Right lobe of liver (tissue), 6 donors: ENCODE measurements around the gene LANCL3. TPM values are rescaled to one million over a fixed set of nuclear protein-coding genes. Genes with fewer than 3 reads are reported as not detected.

Source experiments
- ATAC-seq, 4 donors: fragments of 200-7000 bp; cut with Tn5 transposase; one replicate each; pipeline ENCODE4 v1.9.1; 2020; ENCODE audit warnings: mild to moderate bottlenecking in 4 of 4, moderate library complexity in 4 of 4
- DNase-seq, 3 donors: peaks; one replicate each; pipeline ENCODE4 v3.0.0-alpha.2; 2020
- H3K27ac ChIP-seq, 3 donors: fragments of 200-600 bp; one replicate each; pipeline ENCODE4 v1.8.0; 2022
- H3K27me3 ChIP-seq, 2 donors: fragments of 200-600 bp; one replicate each; pipeline ENCODE4 v1.8.0; 2022
- H3K36me3 ChIP-seq, 4 donors: fragments of 200-600 bp; sonication (generic) in 1 of 4; one replicate each; pipeline versions ENCODE4 v1.5.1 to v1.8.0; 2017 to 2022; ENCODE audit warnings: control low read depth in 1 of 4
- H3K4me1 ChIP-seq, 4 donors: fragments of 200-600 bp; sonication (generic) in 1 of 4; one replicate each; pipeline versions ENCODE4 v1.5.1 to v1.8.0; 2017 to 2022; ENCODE audit warnings: control low read depth in 1 of 4
- H3K4me3 ChIP-seq, 3 donors: fragments of 200-600 bp; one replicate each; pipeline ENCODE4 v1.8.0; 2022
- H3K9me3 ChIP-seq, 4 donors: fragments of 200-600 bp; sonication (generic) in 1 of 4; one replicate each; pipeline versions ENCODE4 v1.5.1 to v1.8.0; 2017 to 2022; ENCODE audit warnings: control low read depth in 1 of 4
- CTCF ChIP-seq, 4 donors: fragments of 200-600 bp in 3 of 4; fragments of 450-650 bp in 1 of 4; IDR thresholded peaks; one replicate each; pipeline versions ENCODE4 v1.5.1 to v1.8.0; 2016 to 2022; ENCODE audit warnings: antibody characterized with exemption in 4 of 4, mild to moderate bottlenecking in 2 of 4
- POLR2A ChIP-seq: fragments of 450-650 bp; IDR thresholded peaks from one replicate; pipeline ENCODE4 v1.6.1; 2017; ENCODE audit warnings: antibody characterized with exemption, mild to moderate bottlenecking
- WGBS: methylation state at CpG from one replicate; pipeline ENCODE4 v1.1.6; 2018; ENCODE audit warnings: low coverage, low lambda C conversion rate; ENCODE audit not compliant: insufficient coverage; ENCODE audit errors: missing lambda C conversion rate; 5-methylcytosine and 5-hydroxymethylcytosine counted together
- intact Hi-C, 2 donors: fragments of 100-400 bp; cut with DNase I; formaldehyde crosslinking; loops; one replicate each; pipeline versions ENCODE4 v1.11.2 to v1.14.1; 2022
- total RNA-seq, 6 experiments: library from RNA; depleted of rRNA in 2 of 6; stranded (reverse); fragments of >200 nt in 2 of 6; fragmentation: NEBNext Ultra II Directional in 3 of 6; extraction: Animal tissue kit (Norgen Biotek cat#: 25700) in 3 of 6; gene quantifications; one replicate each; pipeline versions ENCODE4 v1.1.0 to v1.2.4, GENCODE V29; 2016 to 2023
- donor health status: DM: no; HTN: yes; CAD: no.
- donor health status: DM: no; HTN: no; CAD: no.
- donor health status: DM: no; HTN: no; CAD: no.
- donor health status: DM: no; HTN: yes; CAD: no.
- donor health status: DM: no; HTN: yes; CAD: no.

LANCL3 gene
- total RNA-seq, 6 experiments from 2014 or later, result 0.02 to 0.10 (median 0.07) TPM; not detected in 3

- TF ChIP-seq POLR2A (no peak), CTCF (IDR thresholded peaks at IDR 0.05) (no peak)
Measured at GRCh38 chrX:37712458-37712857, 141.0 kb downstream of the LANCL3 start.

GRCh38 chrX:37714479-37714878, 143.0 kb downstream of the LANCL3 start:
- no peak for TF ChIP-seq POLR2A
- no peak for TF ChIP-seq CTCF (IDR thresholded peaks at IDR 0.05)
- peaks cover 0 to 5% (median 0%) of the 10 kb centered on the region in 4 donors for H3K4me1 ChIP-seq
- ATAC-seq (no peak), DNase-seq (no peak)
- intact Hi-C loops, result no loop called here
- H3K27ac ChIP-seq, result no peak overlapping the region
- H3K9me3 ChIP-seq, result no peaks in the 10 kb centered on the region
- 81% methylated on average over 2 of the region's 2 CpGs for WGBS
- no peaks in the 10 kb centered on the region for H3K36me3 ChIP-seq
- H3K27me3 ChIP-seq, result no peaks in the 10 kb centered on the region
- no peak overlapping the region for H3K4me3 ChIP-seq

More at GRCh38 chrX:37712458-37712857, 141.0 kb downstream of the LANCL3 start:
- peak overlapping the region in 2 of 3 donors; percentile 2 to 22 for H3K27ac ChIP-seq
- ATAC-seq, result peak; percentile 34 to 89 (median 54)
- DNase-seq, result no peak
- H3K9me3 ChIP-seq, result no peaks in the 10 kb centered on the region
- 28% methylated on average over 3 of the region's 3 CpGs for WGBS
- intact Hi-C loops, result no loop called here
- H3K4me3 ChIP-seq, result no peak overlapping the region
- H3K27me3 ChIP-seq, result no peaks in the 10 kb centered on the region
- no peaks in the 10 kb centered on the region for H3K36me3 ChIP-seq
- H3K4me1 ChIP-seq, result peaks cover 0 to 5% (median 0%) of the 10 kb centered on the region in 4 donors

DNA sequence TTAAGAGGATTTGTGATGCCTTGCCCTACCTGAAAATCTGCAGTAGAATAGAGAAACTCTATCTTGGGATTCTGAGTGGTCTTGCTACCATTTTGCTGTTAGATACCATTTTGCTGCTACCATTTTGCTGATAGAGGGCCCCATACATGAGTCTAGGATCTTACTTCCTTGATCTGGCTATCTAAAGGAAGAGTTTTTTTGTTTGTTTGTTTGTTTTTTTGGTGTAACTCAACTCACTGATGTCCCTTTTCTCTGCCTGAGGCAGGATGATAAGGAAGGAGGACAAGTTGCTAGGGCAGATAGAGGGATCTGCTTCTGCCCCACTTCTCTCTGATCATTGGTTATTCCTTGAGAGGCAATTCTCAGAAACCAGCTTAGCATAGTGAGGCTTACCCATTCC, 145.1 kb downstream of the LANCL3 start:
- Histone ChIP-seq H3K27ac (no peak overlapping the region), H3K36me3 (no peaks in the 10 kb centered on the region), H3K27me3 (no peaks in the 10 kb centered on the region), H3K4me3 (no peak overlapping the region), H3K4me1 (peaks cover 0 to 4% (median 0%) of the 10 kb centered on the region in 4 donors), H3K9me3 (no peaks in the 10 kb centered on the region)
- TF ChIP-seq CTCF (IDR thresholded peaks at IDR 0.05) (no peak), POLR2A (no peak)
- ATAC-seq, result no peak
- DNase-seq, result no peak
- intact Hi-C loops, result no loop called here

DNA sequence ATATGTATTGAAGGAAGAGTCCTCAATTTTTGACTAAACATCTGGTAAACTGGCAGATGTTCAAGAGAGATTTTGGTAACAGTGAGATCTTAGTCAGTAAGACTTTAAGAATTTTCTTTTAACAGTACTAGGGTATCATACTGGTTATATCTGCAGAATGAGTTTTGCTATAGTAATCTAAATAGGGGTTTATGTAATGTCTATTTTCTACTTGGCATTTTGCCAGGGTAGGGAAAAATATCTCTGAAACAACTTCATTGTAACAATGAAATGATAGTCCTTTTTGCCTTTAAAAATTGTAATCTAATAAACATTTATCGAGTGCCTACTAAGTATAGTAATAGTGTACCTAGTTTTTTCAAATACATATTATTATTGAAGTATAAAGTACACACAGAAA, 146.2 kb downstream of the LANCL3 start:
- ATAC-seq (no peak), DNase-seq (no peak)
- no peak overlapping the region for H3K4me3 ChIP-seq
- H3K36me3 ChIP-seq, result no peaks in the 10 kb centered on the region
- H3K27ac ChIP-seq, result no peak overlapping the region
- TF ChIP-seq POLR2A (no peak), CTCF (IDR thresholded peaks at IDR 0.05) (no peak)
- H3K4me1 ChIP-seq, result no peaks in the 10 kb centered on the region
- H3K27me3 ChIP-seq, result no peaks in the 10 kb centered on the region
- no peaks in the 10 kb centered on the region for H3K9me3 ChIP-seq
- WGBS, result 23% methylated on average over 1 of the region's 1 CpG
- intact Hi-C loops, result no loop called here

DNA sequence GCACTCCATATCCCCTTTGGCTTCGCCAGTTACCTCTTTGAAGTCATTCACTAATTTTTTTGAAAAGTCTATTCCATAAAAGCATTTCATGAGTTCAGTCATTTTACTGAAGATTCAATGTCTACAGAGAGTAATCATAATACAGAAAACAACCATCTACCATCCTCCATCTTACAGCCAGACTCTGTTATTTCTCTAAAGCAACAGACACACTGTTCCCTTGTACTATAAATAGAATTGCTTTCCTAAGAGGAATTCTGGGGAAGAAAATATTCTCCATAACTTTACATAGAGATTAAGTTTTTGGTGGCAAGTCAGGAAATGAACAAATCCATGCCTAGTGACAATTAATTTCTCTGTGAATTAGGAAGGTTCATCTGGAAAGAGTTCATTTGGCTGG, 151.1 kb downstream of the LANCL3 start:
- TF ChIP-seq POLR2A, result no peak
- TF ChIP-seq CTCF (IDR thresholded peaks at IDR 0.05), result no peak
- no peak overlapping the region for H3K27ac ChIP-seq
- no peak for DNase-seq
- intact Hi-C loops, result no loop called here
- no peaks in the 10 kb centered on the region for H3K4me1 ChIP-seq
- no peaks in the 10 kb centered on the region for H3K36me3 ChIP-seq
- 53% methylated on average over 1 of the region's 1 CpG for WGBS
- no peak for ATAC-seq
- H3K27me3 ChIP-seq, result no peaks in the 10 kb centered on the region
- no peak overlapping the region for H3K4me3 ChIP-seq
- H3K9me3 ChIP-seq, result no peaks in the 10 kb centered on the region
